AG04450 (cell line): ENCODE results near the gene TMEM151B. TPM values are rescaled to one million over a fixed set of nuclear protein-coding genes. Genes with fewer than 3 reads are reported as not detected.

Experiments used
- CTCF ChIA-PET: fragments of 300-600, 350-600 bp; formaldehyde crosslinking; extraction: SDS; loops from one replicate; lab custom pipeline; 2022; ENCODE audit warnings: antibody characterized with exemption, inconsistent platforms; lab: Charles Lee
- POLR2A ChIA-PET: fragments of 350-600 bp; formaldehyde crosslinking; extraction: SDS; loops from one replicate; lab custom pipeline; 2021; ENCODE audit warnings: antibody characterized with exemption, inconsistent platforms; lab: Yijun Ruan, JAX
- DNase-seq: peaks from one replicate; pipeline ENCODE4 v3.0.0-alpha.2; 2011; ENCODE audit warnings: low read depth, low spot score
- H3K27ac ChIP-seq: one replicate; pipeline ENCODE4 v1.5.1; 2012; ENCODE audit warnings: low read depth, low read length, control low read depth
- H3K27me3 ChIP-seq: one replicate; pipeline ENCODE4 v1.6.0; 2012; ENCODE audit warnings: low read length; ENCODE audit not compliant: control insufficient read depth, insufficient read depth
- H3K4me3 ChIP-seq: 2 replicates; pipeline ENCODE4 v1.5.1; 2011; ENCODE audit warnings: mild to moderate bottlenecking, low read depth, low read length, control low read depth
- H3K9me3 ChIP-seq: 2 replicates; pipeline ENCODE4 v1.5.1; 2012; ENCODE audit warnings: low read length; ENCODE audit not compliant: control insufficient read depth, insufficient read depth
- CTCF ChIP-seq: IDR thresholded peaks from 2 replicates; pipeline ENCODE4 v1.5.1; 2011; ENCODE audit warnings: low read depth, low read length, control low read depth, inconsistent platforms
- polyA plus RNA-seq: library from polyadenylated mRNA; depleted of rRNA; stranded (reverse); fragments of >200 nt; gene quantifications from 2 replicates; pipeline ENCODE4 v1.2.3, GENCODE V29; 2011

The TMEM151B gene
- polyA plus RNA-seq, 1 experiment = not detected

- ChIA-PET POLR2A (interaction anchor here (0.6 to 3.8 kb wide), 4 partner anchors 12 to 194 kb away, joined by 3 to 23 read pairs (median 3); partner anchors contain the start of gene HSP90AB1), CTCF (interaction anchor here (0.6 to 8.8 kb wide), 7 partner anchors 10 to 35 kb away, joined by 3 to 83 read pairs (median 5); no protein-coding TSS in a partner anchor)
- Histone ChIP-seq H3K27ac (no peak overlapping the region), H3K27me3 (no peaks in the 10 kb centered on the region), H3K9me3 (no peaks in the 10 kb centered on the region), H3K4me3 (peak overlapping the region; percentile 64)
- DNase-seq = no peak
- TF ChIP-seq CTCF = no peak
Measured at GRCh38 chr6:44222486-44223318, 47.5 kb upstream of the TMEM151B start.

- Histone ChIP-seq H3K27me3 (no peaks in the 10 kb centered on the region), H3K9me3 (no peaks in the 10 kb centered on the region), H3K4me3 (peak within 1 kb of the TSS; percentile 64), H3K27ac (no peak within 1 kb of the TSS)
- TF ChIP-seq CTCF = peak; percentile 10; the same call in 1 of the 2 replicates
- no peak for DNase-seq
- CTCF ChIA-PET = interaction anchor here (0.8 to 8.8 kb wide), 5 partner anchors 12 to 45 kb away, joined by 3 to 83 read pairs (median 5); no protein-coding TSS in a partner anchor
- POLR2A ChIA-PET = interaction anchor here (0.6 to 3.8 kb wide), 4 partner anchors 11 to 195 kb away, joined by 3 to 23 read pairs (median 3); partner anchors contain the start of gene HSP90AB1
Measured at GRCh38 chr6:44223319-44224028, 46.8 kb upstream of the TMEM151B start, which contains the start of gene SLC29A1. TSS of gene SLC29A1 (plus strand) at chr6:44223595. CDS start at chr6:44227314, 3,719 bp downstream.

- H3K4me3 ChIP-seq = peak overlapping the region; percentile 64
- CTCF ChIA-PET = interaction anchor here (0.5 to 8.8 kb wide), 7 partner anchors 11 to 131 kb away, joined by 3 to 83 read pairs (median 4); no protein-coding TSS in a partner anchor
- no peak for TF ChIP-seq CTCF
- no peak overlapping the region for H3K27ac ChIP-seq
- H3K9me3 ChIP-seq = no peaks in the 10 kb centered on the region
- DNase-seq = no peak
- POLR2A ChIA-PET = interaction anchor here (0.8 to 3.8 kb wide), 3 partner anchors 10 to 72 kb away, joined by 3 to 23 read pairs (median 3); partner anchors contain the start of gene HSP90AB1
- no peaks in the 10 kb centered on the region for H3K27me3 ChIP-seq
Measured at GRCh38 chr6:44224029-44224964, 46.0 kb upstream of the TMEM151B start.

GRCh38 chr6:44224965-44225305 is 45.3 kb upstream of the TMEM151B start:
- no peaks in the 10 kb centered on the region for H3K27me3 ChIP-seq
- no peaks in the 10 kb centered on the region for H3K9me3 ChIP-seq
- H3K4me3 ChIP-seq = no peak overlapping the region
- no peak for DNase-seq
- CTCF ChIA-PET = interaction anchor here (0.5 to 8.8 kb wide), 8 partner anchors 10 to 452 kb away, joined by 3 to 83 read pairs (median 4); no protein-coding TSS in a partner anchor
- POLR2A ChIA-PET = interaction anchor here (0.7 to 0.8 kb wide), 2 partner anchors 72 to 451 kb away, joined by 3 to 4 read pairs; no protein-coding TSS in a partner anchor
- H3K27ac ChIP-seq = no peak overlapping the region
- no peak for TF ChIP-seq CTCF
